Activated T-helper 2 cell treated with anti-CD3 and anti-CD28 coated beads, Interferon-gamma antibody, Interleukin-2, Interleukin-4, amounts not matched to agents 10 μg/mL and 5 μg/mL and 100 μg/mL, durations not matched to agents 14 hours and 24 hours and 36 hours (primary cell): Measurements from ENCODE around the gene OR51Q1. TPM values are rescaled to one million over a fixed set of nuclear protein-coding genes. Genes with fewer than 3 reads are reported as not detected.

Experiments
- DNase-seq: peaks from one replicate; pipeline ENCODE4 v3.0.0; 2021; ENCODE audit warnings: low spot score
- H3K27ac Mint-ChIP-seq: one replicate; pipeline ENCODE4 v1.8.0; 2021; ENCODE audit warnings: mixed read lengths
- H3K27me3 Mint-ChIP-seq: one replicate; pipeline ENCODE4 v1.8.0; 2021; ENCODE audit warnings: low read depth, mixed read lengths
- H3K36me3 Mint-ChIP-seq: one replicate; pipeline ENCODE4 v1.8.0; 2021; ENCODE audit warnings: low read depth, mixed read lengths
- H3K4me1 Mint-ChIP-seq: one replicate; pipeline ENCODE4 v1.8.0; 2021; ENCODE audit warnings: low read depth, mixed read lengths
- H3K4me3 Mint-ChIP-seq: one replicate; pipeline ENCODE4 v1.8.0; 2021; ENCODE audit warnings: low read depth, mild to moderate bottlenecking, moderate library complexity, mixed read lengths
- H3K9me3 Mint-ChIP-seq: one replicate; pipeline ENCODE4 v1.8.0; 2021; ENCODE audit warnings: mixed read lengths
- intact Hi-C: fragments of 100-400 bp; cut with micrococcal nuclease; formaldehyde crosslinking; loops from one replicate; pipeline ENCODE4 v1.15.1; 2023
- total RNA-seq: library from RNA; stranded (reverse); gene quantifications from 2 replicates; pipeline ENCODE4 v1.2.3, GENCODE V29; 2022

OR51Q1 gene
- total RNA-seq, 1 donor from 2014 or later: not detected

DNA sequence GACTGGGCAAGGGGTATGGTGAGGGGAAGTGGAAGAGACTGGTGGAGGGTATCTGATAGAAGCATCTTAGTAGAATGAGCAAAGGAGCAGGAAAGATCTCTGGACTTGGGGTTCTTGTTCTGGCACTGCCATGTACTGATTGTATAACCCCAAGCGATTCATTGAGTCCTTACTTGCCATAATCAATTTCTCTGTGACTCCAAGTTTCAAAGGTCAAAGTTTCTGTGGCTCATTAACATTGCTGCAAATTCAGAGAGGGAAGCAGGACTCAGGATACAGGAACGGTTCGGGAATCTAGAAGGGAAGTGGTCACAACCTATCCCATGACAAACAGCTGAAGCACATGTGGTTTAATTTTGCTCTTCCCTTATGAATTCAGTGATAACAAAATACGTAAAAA, 27.5 kb downstream of the OR51Q1 start:
- H3K4me1 Mint-ChIP-seq: no peaks in the 10 kb centered on the region

DNA sequence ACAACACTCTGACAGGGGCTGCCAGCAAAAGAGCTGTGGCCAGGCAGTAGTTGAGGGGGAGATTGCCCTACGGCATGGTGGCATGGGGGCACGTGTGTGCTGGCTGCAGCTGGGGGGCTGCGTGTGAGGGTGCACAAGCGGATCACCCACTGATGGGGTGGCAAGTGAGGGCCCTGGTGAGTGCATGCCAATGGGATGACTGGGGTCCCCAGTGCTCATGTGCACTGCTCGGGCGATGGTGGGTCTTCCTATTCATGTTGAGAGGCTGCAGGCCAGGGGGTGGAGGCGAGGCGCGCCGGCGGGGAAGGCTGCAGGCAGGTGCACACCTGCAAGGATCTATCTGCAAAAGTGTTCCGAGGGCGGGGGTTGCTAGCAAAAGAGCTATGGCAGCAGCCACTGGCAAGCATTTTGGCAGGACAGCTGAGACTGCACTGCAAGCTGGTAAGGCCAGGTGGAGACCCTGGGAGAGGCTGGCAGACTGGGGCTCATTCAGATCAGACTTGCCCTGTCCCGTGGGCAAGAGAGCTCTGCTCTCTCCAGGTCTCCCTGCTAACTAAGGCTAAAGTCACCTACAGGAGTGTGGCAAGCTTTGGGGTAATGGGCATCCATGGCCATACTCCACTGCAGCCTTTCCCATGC, 39.2 kb downstream of the OR51Q1 start:
- no peaks in the 10 kb centered on the region for H3K9me3 Mint-ChIP-seq
- H3K4me1 Mint-ChIP-seq: no peaks in the 10 kb centered on the region
- no peaks in the 10 kb centered on the region for H3K27me3 Mint-ChIP-seq
- H3K36me3 Mint-ChIP-seq: no peaks in the 10 kb centered on the region
- intact Hi-C loops: no loop called here
- DNase-seq: no peak
- no peak overlapping the region for H3K27ac Mint-ChIP-seq
- no peak overlapping the region for H3K4me3 Mint-ChIP-seq

More for the DNA sequence above, 27.5 kb downstream of the OR51Q1 start:
- Mint-ChIP-seq H3K9me3 (no peaks in the 10 kb centered on the region), H3K27ac (no peak overlapping the region), H3K4me3 (no peak overlapping the region), H3K36me3 (no peaks in the 10 kb centered on the region), H3K27me3 (no peaks in the 10 kb centered on the region)
- intact Hi-C loops: no loop called here
- no peak for DNase-seq

DNA sequence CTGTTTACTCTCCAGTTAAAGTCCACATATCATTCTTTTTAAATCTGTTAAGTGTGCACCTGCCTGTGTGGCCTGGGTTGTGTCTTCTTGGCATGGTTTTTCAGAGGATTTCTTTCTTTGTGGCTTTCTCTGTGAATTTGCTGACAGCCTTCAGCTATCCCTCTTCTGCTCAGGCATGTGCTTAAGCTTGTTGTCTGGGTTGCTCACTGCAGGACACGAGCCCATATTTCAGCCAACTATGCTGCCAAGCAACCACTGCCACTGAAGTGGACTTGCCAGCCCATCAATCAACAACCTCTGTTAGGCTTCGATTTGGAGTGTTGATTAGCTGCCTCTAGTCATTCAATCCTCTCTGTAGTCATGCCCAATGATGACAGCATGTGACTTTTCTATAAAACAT, 45.6 kb downstream of the OR51Q1 start:
- Mint-ChIP-seq H3K36me3 (no peaks in the 10 kb centered on the region), H3K9me3 (no peaks in the 10 kb centered on the region), H3K4me3 (no peak overlapping the region), H3K27ac (no peak overlapping the region), H3K4me1 (no peaks in the 10 kb centered on the region), H3K27me3 (no peaks in the 10 kb centered on the region)
- no peak for DNase-seq
- intact Hi-C loops: no loop called here

Other genes starting within 250 kb of the OR51Q1 start
- gene OR51V1, start 221.4 kb upstream of the OR51Q1 start, total RNA-seq: not detected in 2 replicates
- not detected in 2 replicates for gene HBB, start 195.0 kb upstream of the OR51Q1 start, total RNA-seq
- gene HBD, start 187.6 kb upstream of the OR51Q1 start, total RNA-seq: not detected in 2 replicates
- not detected in 2 replicates for gene HBG1, start 172.3 kb upstream of the OR51Q1 start, total RNA-seq
- gene HBG2, start 167.3 kb upstream of the OR51Q1 start, total RNA-seq: not detected in 2 replicates
- not detected in 2 replicates for gene HBE1, start 152.2 kb upstream of the OR51Q1 start, total RNA-seq
- not detected in 2 replicates for gene OR51B4, start 120.2 kb upstream of the OR51Q1 start, total RNA-seq
- gene OR51B2, start 97.8 kb upstream of the OR51Q1 start, total RNA-seq: not detected in 2 replicates
- gene OR51B5, start 78.6 kb upstream of the OR51Q1 start, total RNA-seq: not detected in 2 replicates
- gene OR51B6, start 70.6 kb upstream of the OR51Q1 start, total RNA-seq: not detected in 2 replicates
- gene OR51M1, start 38.3 kb upstream of the OR51Q1 start, total RNA-seq: not detected in 2 replicates
- gene OR51I1, start 19.4 kb downstream of the OR51Q1 start, total RNA-seq: not detected in 2 replicates
- gene OR51I2, start 27.2 kb downstream of the OR51Q1 start, total RNA-seq: not detected in 2 replicates
- not detected in 2 replicates for gene OR52D1, start 66.6 kb downstream of the OR51Q1 start, total RNA-seq
- not detected in 2 replicates for gene UBQLN3, start 87.8 kb downstream of the OR51Q1 start, total RNA-seq
- 0.09 TPM in 1 of 2 replicates, not detected in the other for gene UBQLNL, start 94.6 kb downstream of the OR51Q1 start, total RNA-seq
- gene OR52H1, start 126.4 kb downstream of the OR51Q1 start, total RNA-seq: 0.30 TPM in 1 of 2 replicates, not detected in the other
- gene OR52B6, start 158.8 kb downstream of the OR51Q1 start, total RNA-seq: not detected in 2 replicates
- gene TRIM6, start 174.5 kb downstream of the OR51Q1 start, total RNA-seq: 0.87 and 1.8 TPM in 2 replicates
- gene TRIM34, start 202.9 kb downstream of the OR51Q1 start, total RNA-seq: 6.7 and 7.8 TPM in 2 replicates